Measurements from ENCODE around the gene ITPKC.
"Not testable (repeated sequence)": the region's sequence is repeated elsewhere in the genome, so short reads cannot be mapped to it uniquely, and the experiment has no call there.

DNA sequence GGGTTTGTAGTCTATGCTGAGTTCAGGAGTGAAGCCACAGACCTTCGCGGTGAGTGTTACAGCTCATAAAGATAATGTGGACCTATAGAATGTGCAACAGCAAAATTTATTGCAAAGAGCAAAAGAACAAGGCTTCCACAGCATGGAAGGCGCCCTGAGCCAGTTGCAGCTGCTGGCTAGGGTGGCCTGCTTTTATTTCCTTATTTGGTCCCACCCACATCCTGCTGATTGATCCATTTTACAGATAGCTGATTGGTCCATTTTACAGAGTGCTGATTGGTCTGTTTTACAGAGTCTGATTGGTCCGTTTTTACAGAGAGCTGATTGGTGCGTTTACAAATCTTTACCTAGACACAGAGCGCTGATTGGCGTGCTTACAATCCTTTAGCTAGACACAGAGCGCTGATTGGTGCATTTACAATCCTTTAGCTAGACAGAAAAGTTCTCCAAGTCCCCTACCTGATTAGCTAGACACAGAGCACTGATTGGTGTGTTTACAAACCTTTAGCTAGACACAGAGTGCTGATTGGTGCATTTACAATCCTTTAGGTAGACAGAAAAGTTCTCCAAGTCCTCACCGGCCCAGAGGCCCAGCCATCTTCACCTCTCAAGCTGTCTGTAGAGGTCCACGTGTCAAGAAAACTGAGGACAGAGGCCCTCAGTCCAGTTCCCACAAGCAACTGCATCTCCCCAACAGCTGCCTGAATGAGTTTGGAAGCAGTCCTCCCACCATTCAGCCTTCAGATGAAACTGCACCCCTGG lies 54.4 kb downstream of the ITPKC start:
- TF ChIP-seq, protein P1, sequence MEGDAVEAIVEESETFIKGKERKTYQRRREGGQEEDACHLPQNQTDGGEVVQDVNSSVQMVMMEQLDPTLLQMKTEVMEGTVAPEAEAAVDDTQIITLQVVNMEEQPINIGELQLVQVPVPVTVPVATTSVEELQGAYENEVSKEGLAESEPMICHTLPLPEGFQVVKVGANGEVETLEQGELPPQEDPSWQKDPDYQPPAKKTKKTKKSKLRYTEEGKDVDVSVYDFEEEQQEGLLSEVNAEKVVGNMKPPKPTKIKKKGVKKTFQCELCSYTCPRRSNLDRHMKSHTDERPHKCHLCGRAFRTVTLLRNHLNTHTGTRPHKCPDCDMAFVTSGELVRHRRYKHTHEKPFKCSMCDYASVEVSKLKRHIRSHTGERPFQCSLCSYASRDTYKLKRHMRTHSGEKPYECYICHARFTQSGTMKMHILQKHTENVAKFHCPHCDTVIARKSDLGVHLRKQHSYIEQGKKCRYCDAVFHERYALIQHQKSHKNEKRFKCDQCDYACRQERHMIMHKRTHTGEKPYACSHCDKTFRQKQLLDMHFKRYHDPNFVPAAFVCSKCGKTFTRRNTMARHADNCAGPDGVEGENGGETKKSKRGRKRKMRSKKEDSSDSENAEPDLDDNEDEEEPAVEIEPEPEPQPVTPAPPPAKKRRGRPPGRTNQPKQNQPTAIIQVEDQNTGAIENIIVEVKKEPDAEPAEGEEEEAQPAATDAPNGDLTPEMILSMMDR (conservative IDR thresholded peaks at IDR 0.05; ENCODE audit: low read length) = not testable (repeated sequence)
- not testable (repeated sequence) for TF ChIP-seq EZH2phosphoT487 (IDR thresholded peaks at IDR 0.05; ENCODE audit: borderline replicate concordance, low read depth, low read length)
